ENCODE data around the gene H3-3A. TPM values are rescaled to one million over a fixed set of nuclear protein-coding genes. Genes with fewer than 3 reads are reported as not detected.
A peak's percentile ranks its signal among the peaks of the same experiment; 100 is the strongest.

The H3-3A gene
- total RNA-seq, 4 donors from 2014 or later: 261 to 572 (median 348) TPM

DNA sequence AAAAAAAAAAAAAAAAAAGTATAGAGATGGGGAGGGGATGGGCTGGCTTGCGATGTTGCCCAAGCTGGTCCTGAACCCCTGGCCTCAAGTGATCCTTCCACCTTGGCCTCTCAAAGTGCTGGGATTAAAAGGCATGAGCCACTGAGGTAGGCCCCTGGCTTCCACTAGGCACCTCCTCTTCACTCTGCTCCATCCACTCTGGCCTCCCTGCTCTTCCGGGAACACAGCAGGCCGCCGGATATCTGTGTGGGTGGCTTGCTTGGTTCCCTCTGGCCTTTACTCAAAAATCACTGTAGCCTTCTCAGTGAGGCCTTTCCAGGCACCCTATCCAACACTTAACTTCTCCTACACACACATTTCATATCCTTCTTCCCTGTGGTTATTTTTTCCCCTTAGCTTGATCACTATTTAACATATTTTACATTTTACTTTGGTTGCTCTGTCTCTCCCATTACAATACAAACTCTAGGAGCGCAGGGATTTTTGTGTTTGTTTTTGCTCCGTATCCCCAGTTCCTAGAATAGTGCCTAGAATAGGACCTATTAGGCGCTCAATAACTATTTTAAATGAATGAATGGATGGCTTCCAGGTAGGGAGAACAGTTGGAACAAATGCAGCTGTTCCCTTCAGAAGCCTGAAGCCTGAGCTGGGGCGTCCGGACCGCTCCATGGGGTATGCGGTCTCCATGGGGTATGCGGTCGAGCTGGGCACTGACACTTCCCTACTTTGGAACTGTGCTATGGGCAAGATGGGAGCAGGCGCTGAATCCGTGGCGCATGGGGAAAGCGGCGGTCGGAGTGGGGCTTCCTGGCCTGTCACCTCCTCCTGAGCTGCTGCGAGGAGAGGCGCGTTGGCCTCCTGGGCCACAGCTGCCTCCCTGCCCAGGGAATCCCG is 46.7 kb downstream of the H3-3A start:
- H3K27me3 ChIP-seq: no peaks in the 10 kb centered on the region
- no peak for TF ChIP-seq CTCF (IDR thresholded peaks at IDR 0.05)
- no peak for TF ChIP-seq POLR2A (IDR thresholded peaks at IDR 0.05)
- H3K4me3 ChIP-seq: peak overlapping the region; percentile 29 to 79
- no peaks in the 10 kb centered on the region for H3K9me3 ChIP-seq
- peak overlapping the region; percentile 92 to 99 for H3K27ac ChIP-seq
- intact Hi-C loops (cut with DNase I; ENCODE audit: low total_unique reads): no loop called here
- H3K4me1 ChIP-seq: no peaks in the 10 kb centered on the region
- H3K36me3 ChIP-seq: no peaks in the 10 kb centered on the region
- DNase-seq: peak; percentile 34 to 47

- peak overlapping the region; percentile 92 to 99 for H3K27ac ChIP-seq
- TF ChIP-seq CTCF (IDR thresholded peaks at IDR 0.05) (peak in 2 of 4 experiments; percentile 21 to 30), POLR2A (IDR thresholded peaks at IDR 0.05) (peak; percentile 20 to 47)
- no peaks in the 10 kb centered on the region for H3K27me3 ChIP-seq
- no peaks in the 10 kb centered on the region for H3K36me3 ChIP-seq
- peak overlapping the region; percentile 29 to 79 for H3K4me3 ChIP-seq
- no peaks in the 10 kb centered on the region for H3K9me3 ChIP-seq
- DNase-seq: peak; percentile 85 to 88
- intact Hi-C loops (cut with DNase I; ENCODE audit: low total_unique reads): no loop called here
- H3K4me1 ChIP-seq: no peaks in the 10 kb centered on the region
These were observed 47.3 kb downstream of the H3-3A start for GRCh38 chr1:226109829-226110248.

- peak in 1 of 4 experiments; percentile 5 for TF ChIP-seq CTCF (IDR thresholded peaks at IDR 0.05)
- TF ChIP-seq POLR2A (IDR thresholded peaks at IDR 0.05): peak in 1 of 2 donors; percentile 48
- Histone ChIP-seq H3K36me3 (no peaks in the 10 kb centered on the region), H3K27me3 (no peaks in the 10 kb centered on the region), H3K4me3 (peak overlapping the region; percentile 29 to 79), H3K9me3 (no peaks in the 10 kb centered on the region), H3K27ac (peak overlapping the region; percentile 92 to 99), H3K4me1 (no peaks in the 10 kb centered on the region)
- intact Hi-C loops (cut with DNase I; ENCODE audit: low total_unique reads): no loop called here
- DNase-seq: peak; percentile 64 to 71
These were observed 48.0 kb downstream of the H3-3A start for GRCh38 chr1:226110249-226111097.

- TF ChIP-seq CTCF (IDR thresholded peaks at IDR 0.05) (no peak), POLR2A (IDR thresholded peaks at IDR 0.05) (no peak)
- intact Hi-C loops (cut with DNase I; ENCODE audit: low total_unique reads): no loop called here
- no peaks in the 10 kb centered on the region for H3K4me1 ChIP-seq
- H3K4me3 ChIP-seq: peak overlapping the region; percentile 29 to 79
- no peaks in the 10 kb centered on the region for H3K36me3 ChIP-seq
- no peaks in the 10 kb centered on the region for H3K9me3 ChIP-seq
- peak overlapping the region; percentile 92 to 99 for H3K27ac ChIP-seq
- H3K27me3 ChIP-seq: no peaks in the 10 kb centered on the region
- DNase-seq: no peak
These were observed 48.8 kb downstream of the H3-3A start for GRCh38 chr1:226111098-226111882.

All from uterus (tissue), 4 donors.